ENCODE data around the gene RBM33.

DNA sequence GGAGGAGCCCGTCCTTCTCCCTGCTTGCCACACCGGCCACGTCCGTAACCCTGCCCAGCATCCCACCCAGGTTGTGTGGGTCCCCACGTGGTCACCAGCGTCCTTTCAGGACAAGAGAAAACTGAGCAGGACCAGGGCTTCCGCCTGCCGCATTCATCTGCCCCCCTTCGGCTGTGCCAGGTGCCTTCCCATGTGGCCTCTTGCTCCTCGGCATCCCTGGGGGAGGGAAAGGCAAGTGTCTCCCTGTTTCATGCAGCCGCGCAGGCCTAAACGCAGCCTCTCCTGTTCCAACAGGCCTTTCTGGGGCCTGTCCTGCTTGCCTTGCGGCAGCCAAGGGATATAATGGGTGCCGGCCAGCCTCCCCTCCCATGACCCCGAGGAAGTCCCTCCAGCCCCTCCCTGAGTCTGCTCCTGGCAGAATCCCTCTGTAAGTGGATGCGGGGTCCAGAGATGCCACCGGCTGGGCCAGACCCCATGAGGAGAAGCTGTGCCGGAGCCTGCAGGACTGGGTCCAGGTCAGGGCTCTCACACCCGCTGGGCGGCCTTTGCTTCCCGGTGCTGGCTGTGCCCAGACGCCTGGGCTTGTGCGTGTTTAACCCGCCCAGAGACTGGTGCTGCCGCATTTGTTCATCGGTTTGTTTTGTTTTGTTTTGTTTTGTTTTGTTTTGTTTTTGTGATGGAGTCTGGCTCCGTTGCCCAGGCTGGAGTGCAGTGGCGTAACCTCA lies 144.7 kb downstream of the RBM33 start:
- TF ChIP-seq, protein P1, sequence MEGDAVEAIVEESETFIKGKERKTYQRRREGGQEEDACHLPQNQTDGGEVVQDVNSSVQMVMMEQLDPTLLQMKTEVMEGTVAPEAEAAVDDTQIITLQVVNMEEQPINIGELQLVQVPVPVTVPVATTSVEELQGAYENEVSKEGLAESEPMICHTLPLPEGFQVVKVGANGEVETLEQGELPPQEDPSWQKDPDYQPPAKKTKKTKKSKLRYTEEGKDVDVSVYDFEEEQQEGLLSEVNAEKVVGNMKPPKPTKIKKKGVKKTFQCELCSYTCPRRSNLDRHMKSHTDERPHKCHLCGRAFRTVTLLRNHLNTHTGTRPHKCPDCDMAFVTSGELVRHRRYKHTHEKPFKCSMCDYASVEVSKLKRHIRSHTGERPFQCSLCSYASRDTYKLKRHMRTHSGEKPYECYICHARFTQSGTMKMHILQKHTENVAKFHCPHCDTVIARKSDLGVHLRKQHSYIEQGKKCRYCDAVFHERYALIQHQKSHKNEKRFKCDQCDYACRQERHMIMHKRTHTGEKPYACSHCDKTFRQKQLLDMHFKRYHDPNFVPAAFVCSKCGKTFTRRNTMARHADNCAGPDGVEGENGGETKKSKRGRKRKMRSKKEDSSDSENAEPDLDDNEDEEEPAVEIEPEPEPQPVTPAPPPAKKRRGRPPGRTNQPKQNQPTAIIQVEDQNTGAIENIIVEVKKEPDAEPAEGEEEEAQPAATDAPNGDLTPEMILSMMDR (IDR thresholded peaks at IDR 0.05): no peak
- no peak for TF ChIP-seq POLR2A (IDR thresholded peaks at IDR 0.05)

Data from thyroid gland (tissue), 4 donors.